NCI-H82 treated with DMSO at 0.1 percent for 48 hours (cell line): ENCODE data around the gene EVPL.
"Not testable (repeated sequence)": the region's sequence is repeated elsewhere in the genome, so short reads cannot be mapped to it uniquely, and the experiment has no call there.

Experiments used
- DNase-seq: peaks from one replicate; lab custom pipeline; 2025; ENCODE audit not compliant: unreplicated experiment; lab: John Stamatoyannopoulos, UW

The EVPL gene

GRCh38 chr17:76048711-76049110, 21.6 kb upstream of the EVPL start:
- DNase-seq, result no peak

GRCh38 chr17:76048025-76048605, 21.0 kb upstream of the EVPL start:
- DNase-seq, result no peak

- no peak for DNase-seq
These were observed 19.0 kb upstream of the EVPL start for GRCh38 chr17:76046064-76046463.

- not testable (repeated sequence) for DNase-seq
These were observed 17.4 kb upstream of the EVPL start for GRCh38 chr17:76044475-76045007.

- not testable (repeated sequence) for DNase-seq
These were observed 15.8 kb upstream of the EVPL start for GRCh38 chr17:76042868-76043267.

GRCh38 chr17:76040376-76040775, 13.3 kb upstream of the EVPL start:
- no peak for DNase-seq

GRCh38 chr17:76039121-76039520, 12.0 kb upstream of the EVPL start:
- no peak for DNase-seq

GRCh38 chr17:76038050-76038449, 10.9 kb upstream of the EVPL start:
- no peak for DNase-seq

GRCh38 chr17:76036497-76037261, 9.6 kb upstream of the EVPL start:
- DNase-seq, result no peak

- no peak for DNase-seq
These were observed 7.6 kb upstream of the EVPL start for GRCh38 chr17:76034428-76035350.

- DNase-seq, result no peak
These were observed 6.0 kb upstream of the EVPL start for GRCh38 chr17:76033139-76033538.

- no peak for DNase-seq
These were observed 5.6 kb upstream of the EVPL start for GRCh38 chr17:76032780-76033108.

- no peak for DNase-seq
These were observed 5.1 kb upstream of the EVPL start for GRCh38 chr17:76032073-76032779.

- DNase-seq, result no peak
These were observed 370 bp downstream of the EVPL start for GRCh38 chr17:76026714-76027158.

GRCh38 chr17:76025294-76025693, 1.8 kb downstream of the EVPL start:
- no peak for DNase-seq

- DNase-seq, result no peak
These were observed 2.8 kb downstream of the EVPL start for GRCh38 chr17:76024353-76024752.

- no peak for DNase-seq
These were observed 3.2 kb downstream of the EVPL start for GRCh38 chr17:76023900-76024237.

GRCh38 chr17:76022973-76023899, 3.9 kb downstream of the EVPL start:
- no peak for DNase-seq

GRCh38 chr17:76022285-76022684, 4.8 kb downstream of the EVPL start:
- DNase-seq, result no peak
